ES-I3 (cell line): Measurements from ENCODE around the gene TM9SF4.

ENCODE experiments used
- H3K36me3 ChIP-seq: 2 replicates; pipeline ENCODE4 v1.6.1; 2013; ENCODE audit warnings: mild to moderate bottlenecking, low read length, control low read depth, moderate library complexity; ENCODE audit not compliant: insufficient read depth
- H3K4me1 ChIP-seq: 2 replicates; pipeline ENCODE4 v1.6.1; 2013; ENCODE audit warnings: mild to moderate bottlenecking, control low read depth, low read length; ENCODE audit not compliant: insufficient read depth
- H3K9ac ChIP-seq: 2 replicates; pipeline ENCODE4 v1.6.1; 2013; ENCODE audit warnings: low read depth, mild to moderate bottlenecking, low read length, moderate library complexity
- H3K9me3 ChIP-seq: 2 replicates; pipeline ENCODE4 v1.6.1; 2013; ENCODE audit warnings: mild to moderate bottlenecking, low read length, moderate library complexity; ENCODE audit not compliant: control insufficient read depth, insufficient read depth

Gene TM9SF4

DNA sequence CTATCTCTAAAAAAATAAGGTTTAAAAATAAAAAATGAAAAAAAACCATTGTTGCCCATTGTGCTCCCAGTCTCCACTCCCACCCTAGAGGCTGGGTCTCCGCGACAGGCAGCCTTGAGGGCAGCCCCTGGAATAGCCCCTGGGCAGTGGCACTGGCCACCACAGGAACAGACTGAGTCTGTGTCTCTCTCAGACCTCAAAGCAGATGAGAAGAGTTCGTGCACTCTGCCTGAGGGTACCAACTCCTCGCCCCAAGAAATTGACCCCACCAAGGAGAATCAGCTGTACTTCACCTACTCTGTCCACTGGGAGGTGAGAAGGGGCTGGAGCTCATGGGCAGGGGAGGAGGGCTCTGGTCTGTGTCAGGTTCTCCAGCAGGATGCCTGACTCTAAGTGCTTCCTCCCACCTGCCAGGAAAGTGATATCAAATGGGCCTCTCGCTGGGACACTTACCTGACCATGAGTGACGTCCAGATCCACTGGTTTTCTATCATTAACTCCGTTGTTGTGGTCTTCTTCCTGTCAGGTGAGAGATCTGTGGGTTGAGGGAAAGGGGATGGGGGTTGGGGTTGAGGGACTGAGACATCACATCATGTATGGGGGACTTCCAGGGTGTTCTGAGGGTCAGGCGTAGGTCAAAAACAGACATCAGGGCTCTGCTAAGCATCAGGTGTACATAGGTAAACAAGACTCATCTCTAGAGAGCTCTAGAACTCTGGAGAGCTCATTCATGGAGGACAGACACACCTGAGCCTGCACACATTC is 35.6 kb downstream of the TM9SF4 start:
- Histone ChIP-seq H3K36me3 (peaks cover 20% of the 10 kb centered on the region), H3K9me3 (no peaks in the 10 kb centered on the region), H3K4me1 (no peaks in the 10 kb centered on the region), H3K9ac (no peak overlapping the region)

DNA sequence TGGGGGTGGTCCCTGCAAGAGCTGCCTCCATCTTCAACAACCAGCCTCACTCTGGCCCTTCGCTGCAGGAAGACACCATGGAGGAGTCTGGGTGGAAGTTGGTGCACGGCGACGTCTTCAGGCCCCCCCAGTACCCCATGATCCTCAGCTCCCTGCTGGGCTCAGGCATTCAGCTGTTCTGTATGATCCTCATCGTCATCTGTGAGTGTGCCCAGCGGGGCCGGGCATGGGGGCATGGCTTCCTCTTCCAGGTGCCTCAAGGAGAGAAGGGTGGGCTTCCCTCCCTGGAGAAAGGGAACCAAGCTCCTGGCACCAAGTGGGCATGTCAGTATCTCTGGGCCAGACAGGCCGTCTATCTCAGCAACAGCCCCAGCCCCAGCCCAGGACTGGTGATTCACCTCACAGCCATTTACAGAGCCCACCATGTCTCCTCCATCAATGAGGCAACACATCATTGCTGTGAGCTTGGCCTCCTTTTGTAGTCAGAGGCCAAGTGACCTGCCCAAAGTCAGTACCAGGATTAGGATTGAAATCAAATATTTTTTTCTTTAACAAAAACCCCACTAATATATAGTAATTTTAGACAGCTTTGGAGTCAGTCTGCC is 40.2 kb downstream of the TM9SF4 start:
- no peak overlapping the region for H3K9ac ChIP-seq
- H3K4me1 ChIP-seq = no peaks in the 10 kb centered on the region; the same call in 1 of the 2 replicates
- H3K9me3 ChIP-seq = no peaks in the 10 kb centered on the region
- peaks cover 19% of the 10 kb centered on the region for H3K36me3 ChIP-seq

DNA sequence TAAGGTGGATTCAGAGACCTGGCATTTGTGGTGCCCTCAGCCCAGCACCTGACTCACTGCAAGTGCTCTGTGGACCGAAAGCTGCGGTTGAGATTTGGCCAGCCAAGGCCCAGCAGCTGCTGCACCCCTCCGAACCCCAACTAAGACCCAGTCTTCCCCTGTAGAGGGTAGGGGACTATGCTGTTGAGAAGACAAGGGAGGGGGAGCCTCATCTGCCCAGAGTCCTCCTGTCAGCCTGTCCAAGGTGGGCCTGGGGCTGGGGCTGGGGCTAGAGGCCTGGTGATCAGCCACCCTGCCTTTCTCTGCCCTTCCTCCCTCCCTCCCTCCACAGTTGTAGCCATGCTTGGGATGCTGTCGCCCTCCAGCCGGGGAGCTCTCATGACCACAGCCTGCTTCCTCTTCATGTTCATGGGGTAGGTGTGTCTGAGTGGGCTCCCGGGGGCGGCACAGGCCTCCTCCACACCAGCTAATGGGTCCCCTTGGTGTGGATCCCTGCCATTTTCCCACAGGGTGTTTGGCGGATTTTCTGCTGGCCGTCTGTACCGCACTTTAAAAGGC is 40.9 kb downstream of the TM9SF4 start:
- no peaks in the 10 kb centered on the region; the same call in 1 of the 2 replicates for H3K4me1 ChIP-seq
- peaks cover 19% of the 10 kb centered on the region for H3K36me3 ChIP-seq

GRCh38 chr20:32152421-32153155 is 43.1 kb downstream of the TM9SF4 start:
- Histone ChIP-seq H3K4me1 (no peaks in the 10 kb centered on the region; the same call in 1 of the 2 replicates), H3K9me3 (no peaks in the 10 kb centered on the region), H3K36me3 (peaks cover 19% of the 10 kb centered on the region), H3K9ac (no peak overlapping the region)

More for the DNA sequence above, 40.9 kb downstream of the TM9SF4 start:
- Histone ChIP-seq H3K9me3 (no peaks in the 10 kb centered on the region), H3K9ac (no peak overlapping the region)

DNA sequence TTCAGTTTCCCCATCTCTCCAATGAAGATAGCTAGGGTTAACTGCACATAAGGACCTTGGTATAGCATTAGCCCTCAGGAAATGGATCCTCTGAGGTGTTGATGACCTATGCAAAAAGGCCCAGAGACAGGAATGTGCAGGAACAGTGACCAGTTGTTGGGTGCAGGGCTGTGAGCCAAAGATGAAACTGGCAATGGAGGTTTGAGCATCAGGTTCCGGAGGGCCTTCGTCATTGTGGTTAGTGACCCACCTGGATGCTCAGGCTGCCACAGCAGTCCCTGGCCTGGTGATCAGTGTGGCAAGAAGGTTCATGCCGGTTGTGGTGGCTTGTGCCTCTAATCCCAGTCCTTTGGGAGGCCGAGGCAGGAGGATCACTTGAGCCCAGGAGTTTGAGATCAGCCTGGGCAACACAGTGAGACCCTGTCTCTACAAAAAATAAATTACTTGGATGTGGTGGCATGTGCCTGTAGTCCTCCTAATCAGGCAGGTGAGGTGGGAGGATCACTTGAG is 43.7 kb downstream of the TM9SF4 start:
- Histone ChIP-seq H3K9ac (no peak overlapping the region), H3K36me3 (peaks cover 16% of the 10 kb centered on the region), H3K4me1 (no peaks in the 10 kb centered on the region; the same call in 1 of the 2 replicates), H3K9me3 (no peaks in the 10 kb centered on the region)

- Histone ChIP-seq H3K9ac (no peak overlapping the region), H3K4me1 (no peaks in the 10 kb centered on the region; the same call in 1 of the 2 replicates), H3K36me3 (peaks cover 16% of the 10 kb centered on the region), H3K9me3 (no peaks in the 10 kb centered on the region)
Measured at GRCh38 chr20:32153771-32154170, 44.3 kb downstream of the TM9SF4 start.

GRCh38 chr20:32155017-32155981 is 45.8 kb downstream of the TM9SF4 start:
- peaks cover 16% of the 10 kb centered on the region for H3K36me3 ChIP-seq

GRCh38 chr20:32157611-32158010 is 48.1 kb downstream of the TM9SF4 start:
- peaks cover 23% of the 10 kb centered on the region for H3K36me3 ChIP-seq
- no peaks in the 10 kb centered on the region; the same call in 1 of the 2 replicates for H3K4me1 ChIP-seq
- H3K9me3 ChIP-seq = no peaks in the 10 kb centered on the region
- H3K9ac ChIP-seq = no peak overlapping the region

More at GRCh38 chr20:32155017-32155981, 45.8 kb downstream of the TM9SF4 start:
- Histone ChIP-seq H3K9ac (no peak overlapping the region), H3K9me3 (no peaks in the 10 kb centered on the region), H3K4me1 (no peaks in the 10 kb centered on the region; the same call in 1 of the 2 replicates)

GRCh38 chr20:32158351-32158750 is 48.8 kb downstream of the TM9SF4 start:
- H3K36me3 ChIP-seq = peaks cover 22% of the 10 kb centered on the region
- no peaks in the 10 kb centered on the region; the same call in 1 of the 2 replicates for H3K4me1 ChIP-seq
- no peaks in the 10 kb centered on the region for H3K9me3 ChIP-seq
- H3K9ac ChIP-seq = no peak overlapping the region

DNA sequence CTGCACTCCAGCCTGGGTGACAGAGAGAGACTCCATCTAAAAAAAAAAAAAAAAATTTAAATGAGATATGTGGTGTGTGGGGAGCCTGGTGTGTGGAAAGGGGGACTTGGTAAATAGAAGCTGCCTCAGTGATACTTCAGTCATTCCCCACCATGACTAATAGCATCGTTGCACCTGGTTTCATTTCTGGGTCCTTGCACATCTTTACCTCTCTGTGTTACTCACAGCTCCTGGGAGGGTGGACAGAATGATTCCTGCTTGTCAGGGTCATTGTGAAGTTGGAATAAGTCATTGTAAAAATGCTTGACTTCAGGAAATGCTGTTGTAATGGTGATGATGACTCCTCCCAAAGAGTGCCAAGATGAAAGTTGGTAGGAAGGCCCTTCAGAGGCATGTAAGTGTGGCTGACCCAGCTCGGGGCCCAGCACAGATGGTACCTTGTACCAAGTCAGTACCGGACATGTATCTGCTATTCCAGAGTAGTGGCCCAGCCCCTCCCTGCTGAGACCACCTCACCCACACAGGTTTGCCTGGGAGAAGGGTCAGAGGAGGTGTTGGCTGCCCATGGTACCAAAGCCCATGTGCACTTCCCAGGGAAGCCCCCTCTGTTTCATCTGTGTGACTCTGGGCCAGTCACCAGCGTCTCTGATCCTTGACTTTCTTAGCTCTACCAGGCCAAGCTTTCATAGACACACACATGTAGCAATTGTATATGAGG is 49.6 kb downstream of the TM9SF4 start:
- no peak overlapping the region for H3K9ac ChIP-seq
- H3K4me1 ChIP-seq = no peaks in the 10 kb centered on the region; the same call in 1 of the 2 replicates
- H3K36me3 ChIP-seq = peaks cover 22% of the 10 kb centered on the region
- no peaks in the 10 kb centered on the region for H3K9me3 ChIP-seq

- Histone ChIP-seq H3K36me3 (peaks cover 22% of the 10 kb centered on the region), H3K9ac (no peak overlapping the region), H3K9me3 (no peaks in the 10 kb centered on the region), H3K4me1 (no peaks in the 10 kb centered on the region; the same call in 1 of the 2 replicates)
Measured at GRCh38 chr20:32159766-32160221, 50.3 kb downstream of the TM9SF4 start.

- peaks cover 22% of the 10 kb centered on the region for H3K36me3 ChIP-seq
- H3K9me3 ChIP-seq = no peaks in the 10 kb centered on the region
- no peaks in the 10 kb centered on the region; the same call in 1 of the 2 replicates for H3K4me1 ChIP-seq
- no peak overlapping the region for H3K9ac ChIP-seq
Measured at GRCh38 chr20:32160341-32160740, 50.8 kb downstream of the TM9SF4 start.

DNA sequence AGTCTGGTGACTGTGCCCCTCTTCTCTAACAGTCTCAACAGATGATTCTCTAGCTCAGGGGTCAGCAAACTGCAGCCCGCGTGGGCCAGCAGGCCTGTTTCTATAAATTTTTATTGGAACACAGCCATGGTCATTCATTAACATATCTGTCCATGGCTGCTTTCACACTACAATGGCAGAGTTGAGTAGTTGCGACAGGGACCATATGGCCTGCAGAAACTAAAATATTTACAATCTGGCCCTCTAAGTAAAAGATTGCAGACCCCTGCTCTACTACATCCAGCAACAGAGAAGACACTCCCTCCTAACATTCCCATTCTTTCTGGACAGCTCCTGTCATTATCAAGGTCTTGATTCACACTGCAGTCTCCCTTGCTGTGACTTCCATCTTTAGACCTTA is 52.8 kb downstream of the TM9SF4 start:
- Histone ChIP-seq H3K4me1 (no peaks in the 10 kb centered on the region), H3K36me3 (peaks cover 26% of the 10 kb centered on the region), H3K9ac (no peak overlapping the region), H3K9me3 (no peaks in the 10 kb centered on the region)
